GM04504 (cell line): ENCODE data around the gene CARMIL1.
A peak's percentile ranks its signal among the peaks of the same experiment; 100 is the strongest.

ENCODE experiments used
- DNase-seq: peaks from one replicate; pipeline ENCODE4 v3.0.0-alpha.2; 2012; ENCODE audit warnings: low read depth

The CARMIL1 gene

GRCh38 chr6:25619217-25619616 is 340.0 kb downstream of the CARMIL1 start:
- no peak for DNase-seq

DNA sequence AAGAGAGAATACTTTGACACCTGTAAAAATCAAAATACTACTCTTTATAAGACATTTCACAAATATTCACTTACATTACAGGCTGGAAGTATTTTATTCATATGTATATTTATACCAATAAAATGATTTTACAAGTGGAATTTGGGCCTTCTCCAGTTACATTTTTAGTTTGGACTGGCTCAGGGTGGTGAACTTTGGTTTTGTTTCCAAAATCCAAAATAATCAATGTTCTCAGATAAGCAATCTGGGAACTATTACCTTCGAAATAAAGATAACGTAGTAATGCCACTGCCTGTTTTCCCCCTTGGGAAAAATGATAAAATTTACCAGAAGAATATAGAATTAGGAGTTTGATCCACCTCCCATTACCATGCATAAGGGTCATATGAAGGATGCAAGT is 341.2 kb downstream of the CARMIL1 start:
- no peak for DNase-seq

GRCh38 chr6:25623065-25623464 is 343.9 kb downstream of the CARMIL1 start:
- no peak for DNase-seq

DNA sequence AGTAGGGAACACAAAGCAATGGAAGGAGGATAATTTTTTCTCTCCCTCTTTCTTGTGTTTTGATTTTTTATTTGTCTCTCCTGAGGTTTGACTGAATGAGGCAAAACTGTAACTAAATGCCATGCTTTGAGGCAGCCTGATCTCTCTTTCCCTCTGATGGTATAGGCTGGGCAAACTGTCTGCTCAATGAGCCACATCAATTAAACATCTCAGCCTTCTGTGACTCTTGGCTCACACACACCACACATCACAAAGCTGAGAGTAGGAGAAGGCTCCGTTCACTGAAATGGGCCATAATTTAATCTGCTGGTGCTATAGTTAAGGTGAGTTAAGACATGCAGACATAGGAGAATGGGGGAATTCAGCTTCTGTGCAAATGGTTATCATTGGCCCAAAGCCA is 344.7 kb downstream of the CARMIL1 start:
- DNase-seq: no peak

DNA sequence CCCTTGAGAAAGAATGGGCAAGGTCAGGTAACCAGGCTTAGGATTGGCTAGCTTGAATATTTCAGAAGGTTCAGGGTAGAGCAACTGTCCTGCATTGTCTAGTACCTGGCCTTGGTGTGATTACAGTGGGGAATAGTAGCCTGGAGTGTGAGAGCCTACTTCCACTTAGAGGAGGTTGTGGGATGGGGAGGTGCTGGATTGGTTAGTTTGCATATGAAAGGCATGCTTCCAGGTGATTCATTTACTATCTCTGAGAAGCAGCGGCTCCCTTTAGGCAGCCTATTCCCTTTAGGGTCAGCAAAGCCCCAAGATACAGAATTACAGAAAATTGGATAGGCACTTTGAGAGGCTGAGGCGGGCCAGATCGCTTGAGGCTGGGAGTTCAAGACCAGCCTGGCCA is 347.8 kb downstream of the CARMIL1 start:
- DNase-seq: no peak

GRCh38 chr6:25628471-25629197 is 349.5 kb downstream of the CARMIL1 start:
- DNase-seq: no peak

GRCh38 chr6:25629198-25629576 is 350.0 kb downstream of the CARMIL1 start:
- no peak for DNase-seq

DNA sequence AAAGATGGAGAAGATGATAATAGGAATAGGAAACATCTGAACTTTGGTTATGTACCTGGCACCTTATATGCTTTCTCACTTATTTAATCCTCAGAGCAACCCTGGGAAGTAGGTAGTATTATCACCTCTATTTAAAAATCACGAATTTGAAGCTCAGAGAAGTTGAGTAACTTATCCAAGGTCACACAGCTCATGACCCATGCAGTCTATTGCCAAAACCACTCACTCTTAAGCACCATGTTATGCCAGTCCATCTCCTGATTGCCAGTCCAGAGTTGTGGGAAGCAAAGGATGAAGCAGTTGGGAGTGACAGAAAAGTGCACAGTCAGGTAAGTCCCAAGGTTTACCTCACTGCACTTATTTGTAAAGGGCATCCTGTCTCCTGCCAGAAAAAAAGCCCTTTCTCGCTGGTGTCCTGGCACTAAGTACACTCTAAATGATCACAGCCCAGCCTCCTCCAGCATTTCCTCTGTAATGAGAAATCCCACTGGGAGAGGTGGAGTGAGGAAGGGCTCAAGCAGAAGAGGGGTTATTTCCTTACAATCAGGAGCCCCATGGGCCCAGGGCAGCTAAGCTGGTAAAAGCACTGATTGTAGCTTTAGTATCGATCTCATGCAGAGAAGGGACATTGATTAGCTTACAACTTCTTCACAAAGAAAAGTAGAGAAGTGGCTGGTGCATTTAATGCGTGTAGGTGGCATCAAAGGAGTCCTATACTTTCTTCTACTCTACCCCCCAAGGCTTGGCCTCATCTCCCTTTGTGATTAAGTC is 351.5 kb downstream of the CARMIL1 start:
- no peak for DNase-seq

- no peak for DNase-seq
These were observed 356.7 kb downstream of the CARMIL1 start for GRCh38 chr6:25635886-25636317.

DNA sequence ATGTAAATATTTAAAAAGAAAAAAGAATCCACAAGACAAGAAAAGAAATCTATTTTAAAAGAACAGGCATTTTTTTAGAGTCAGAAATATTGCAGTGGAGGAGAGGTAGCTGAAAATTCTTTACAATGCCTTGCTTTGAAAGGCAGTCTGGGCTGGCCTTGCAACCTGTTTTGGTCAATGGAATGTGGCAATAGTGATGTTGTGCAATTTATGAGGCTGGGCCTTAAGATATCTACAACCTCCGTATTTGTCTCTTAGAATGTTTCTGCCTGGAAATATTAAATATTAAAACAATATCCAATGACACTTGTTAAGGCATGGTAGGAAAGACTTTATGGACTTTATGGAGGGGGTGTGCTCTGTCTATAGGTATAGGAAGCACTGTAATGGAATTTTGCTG is 358.0 kb downstream of the CARMIL1 start:
- no peak for DNase-seq

DNA sequence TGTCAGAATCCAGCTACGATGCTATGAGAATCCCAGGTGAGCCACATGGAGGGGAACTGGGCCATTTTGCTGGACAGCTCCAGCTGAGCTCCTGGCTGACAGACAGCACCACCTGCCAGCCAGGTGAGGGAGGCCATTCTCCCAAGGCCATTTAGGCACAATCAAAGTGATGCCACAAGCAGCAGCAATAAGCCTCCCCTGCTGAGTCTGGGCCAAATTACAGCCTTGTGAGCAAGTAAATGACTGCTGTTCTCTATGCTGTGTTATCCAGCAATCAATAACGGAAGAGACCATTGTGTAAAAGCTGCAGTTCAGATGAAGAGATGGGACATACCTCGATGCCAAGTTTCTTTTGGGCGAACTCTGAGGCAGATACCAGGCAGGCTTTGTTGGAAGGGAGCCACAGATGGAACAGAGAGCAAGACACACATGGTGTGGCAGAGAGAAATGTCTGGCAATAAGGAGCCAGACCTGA is 358.8 kb downstream of the CARMIL1 start:
- no peak for DNase-seq

- DNase-seq: no peak
These were observed 360.5 kb downstream of the CARMIL1 start for GRCh38 chr6:25639653-25640052.

DNA sequence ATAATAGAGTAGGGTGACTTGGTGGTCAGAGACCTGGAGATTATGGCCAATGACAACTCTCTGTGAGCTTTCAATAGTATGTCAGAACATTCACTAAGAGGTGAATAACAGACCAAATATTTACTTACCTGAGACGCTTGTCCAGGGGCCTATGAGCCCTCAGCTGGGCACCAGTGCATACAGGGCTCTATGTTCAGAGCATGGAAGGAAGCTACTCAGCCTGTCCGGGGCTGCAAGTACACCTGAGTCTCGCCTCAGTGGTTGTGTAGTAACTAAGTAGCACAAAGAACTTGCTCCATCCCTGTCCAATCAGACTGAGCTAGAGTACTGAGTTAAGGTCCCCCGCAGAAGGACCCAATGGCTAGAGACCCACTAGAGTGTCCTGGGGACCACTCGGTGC is 361.3 kb downstream of the CARMIL1 start:
- DNase-seq: no peak

- DNase-seq: no peak
These were observed 361.7 kb downstream of the CARMIL1 start for GRCh38 chr6:25640891-25641290.

DNA sequence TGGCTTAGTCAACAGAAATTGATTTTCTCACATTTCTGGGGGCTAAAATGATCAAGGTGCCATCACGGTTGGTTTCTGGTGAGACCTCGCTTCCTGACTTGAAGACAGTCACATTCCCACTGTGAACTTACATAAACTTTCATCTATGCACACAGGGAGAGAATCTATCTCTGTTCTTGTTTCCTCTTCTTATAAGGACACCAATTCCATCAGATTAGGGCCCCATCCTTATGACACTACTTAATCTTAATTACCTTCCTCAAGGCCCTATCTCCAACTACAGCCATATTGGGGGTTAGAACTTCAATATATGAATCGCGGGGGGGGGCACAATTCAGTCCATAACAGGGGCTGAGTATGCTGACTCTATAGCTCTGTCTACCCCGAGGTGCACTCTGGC is 362.2 kb downstream of the CARMIL1 start:
- DNase-seq: no peak

- DNase-seq: no peak
These were observed 362.9 kb downstream of the CARMIL1 start for GRCh38 chr6:25641940-25642666.

DNA sequence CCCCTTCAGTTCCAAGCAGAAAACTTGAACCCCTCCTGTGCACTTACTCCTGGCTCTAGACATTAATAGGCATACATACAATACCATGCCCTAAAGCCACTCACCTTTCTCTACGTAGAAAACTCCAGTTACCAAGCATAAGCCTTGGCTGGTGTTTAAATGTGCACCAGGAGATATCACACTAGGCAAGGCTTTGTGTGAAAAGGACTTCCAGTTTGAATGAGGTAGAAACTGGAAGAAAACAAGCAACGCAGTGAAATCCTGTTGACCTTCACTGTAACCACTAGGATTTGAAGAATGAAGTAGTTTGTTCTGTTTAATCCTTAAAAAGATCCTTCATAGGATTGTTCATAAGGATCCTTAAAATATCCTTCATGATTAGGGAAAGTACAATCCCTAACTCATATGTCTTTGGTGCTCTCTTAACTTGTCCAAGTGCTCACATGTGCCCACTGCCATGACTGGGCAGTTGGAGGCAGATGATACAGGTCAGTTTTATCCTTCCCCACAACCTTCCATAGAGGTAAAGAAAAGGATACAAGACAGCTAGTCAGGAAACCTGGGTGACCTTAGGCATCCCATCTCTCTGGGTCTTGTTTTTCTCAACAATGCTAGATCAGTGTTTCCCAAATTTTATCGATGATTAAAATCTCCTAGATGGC is 363.6 kb downstream of the CARMIL1 start:
- DNase-seq: no peak

GRCh38 chr6:25645916-25646315 is 366.7 kb downstream of the CARMIL1 start:
- no peak for DNase-seq

DNA sequence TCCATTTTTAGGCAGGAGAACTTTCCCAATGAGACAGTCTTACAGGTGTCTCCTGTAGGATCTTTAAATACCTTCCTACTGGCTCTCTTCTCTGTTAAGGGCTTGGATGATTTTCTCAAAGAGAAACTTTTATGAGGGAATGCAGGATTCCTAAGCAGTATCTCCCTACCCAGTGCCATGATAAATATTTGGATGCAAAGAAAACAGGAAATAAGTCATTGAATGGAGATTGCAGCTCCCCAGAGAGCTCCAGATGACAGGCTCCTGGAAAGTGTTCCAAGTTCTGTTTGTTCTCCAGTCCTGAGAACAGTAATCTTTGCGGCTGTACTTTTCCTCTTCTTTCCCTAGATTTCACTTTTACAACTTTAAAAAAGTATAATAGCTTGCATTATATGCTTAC is 370.4 kb downstream of the CARMIL1 start:
- DNase-seq: no peak

DNA sequence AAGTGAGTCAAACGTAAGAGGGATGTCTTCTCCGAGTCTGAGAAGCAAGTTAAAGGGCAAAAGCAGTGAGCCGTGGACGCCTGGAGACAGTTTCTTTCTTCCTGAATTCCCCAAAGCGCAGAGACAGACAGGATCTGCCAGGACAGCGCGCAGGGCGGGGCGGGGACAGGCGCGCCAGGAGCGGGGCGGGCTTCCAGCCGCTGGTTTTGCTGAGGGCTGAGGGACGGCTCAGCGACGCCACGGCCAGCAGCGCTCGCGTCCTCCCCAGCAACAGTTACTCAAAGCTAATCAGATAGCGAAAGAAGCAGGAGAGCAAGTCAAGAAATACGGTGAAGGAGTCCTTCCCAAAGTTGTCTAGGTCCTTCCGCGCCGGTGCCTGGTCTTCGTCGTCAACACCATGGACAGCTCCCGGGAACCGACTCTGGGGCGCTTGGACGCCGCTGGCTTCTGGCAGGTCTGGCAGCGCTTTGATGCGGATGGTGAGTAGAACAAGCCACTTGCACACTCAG is 372.9 kb downstream of the CARMIL1 start, which contains the start of gene SCGN:
SCGN (plus strand) TSS at position 209 of the 509 bp plus-strand sequence; CDS start at position 398, 189 bp downstream.
- peak; percentile 28 for DNase-seq

- DNase-seq: no peak
These were observed 376.5 kb downstream of the CARMIL1 start for GRCh38 chr6:25655723-25656122.
